ENCODE measurements around the gene NEIL1.
"Not testable (repeated sequence)": the region's sequence is repeated elsewhere in the genome, so short reads cannot be mapped to it uniquely, and the experiment has no call there.

NEIL1 gene

DNA sequence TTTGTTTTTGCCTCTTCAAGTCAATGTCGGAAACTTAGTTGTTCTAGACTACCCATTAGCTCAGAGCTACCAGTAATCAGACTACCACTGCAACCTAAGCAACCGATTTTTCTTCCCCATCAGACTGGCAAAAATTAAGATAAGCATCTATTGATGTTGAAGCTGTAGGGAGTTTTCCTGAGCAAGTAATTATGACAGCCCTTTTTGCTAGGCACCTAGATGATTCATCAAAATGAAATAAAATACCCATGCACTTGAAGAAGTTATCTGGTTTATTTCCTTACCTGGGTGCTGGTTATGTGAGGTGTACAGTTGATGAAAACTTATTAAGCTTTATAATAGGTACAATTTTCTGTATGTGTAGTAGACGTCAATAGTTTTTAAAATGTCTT, 11.5 kb upstream of the NEIL1 start:
- DNase-seq: no peak

DNA sequence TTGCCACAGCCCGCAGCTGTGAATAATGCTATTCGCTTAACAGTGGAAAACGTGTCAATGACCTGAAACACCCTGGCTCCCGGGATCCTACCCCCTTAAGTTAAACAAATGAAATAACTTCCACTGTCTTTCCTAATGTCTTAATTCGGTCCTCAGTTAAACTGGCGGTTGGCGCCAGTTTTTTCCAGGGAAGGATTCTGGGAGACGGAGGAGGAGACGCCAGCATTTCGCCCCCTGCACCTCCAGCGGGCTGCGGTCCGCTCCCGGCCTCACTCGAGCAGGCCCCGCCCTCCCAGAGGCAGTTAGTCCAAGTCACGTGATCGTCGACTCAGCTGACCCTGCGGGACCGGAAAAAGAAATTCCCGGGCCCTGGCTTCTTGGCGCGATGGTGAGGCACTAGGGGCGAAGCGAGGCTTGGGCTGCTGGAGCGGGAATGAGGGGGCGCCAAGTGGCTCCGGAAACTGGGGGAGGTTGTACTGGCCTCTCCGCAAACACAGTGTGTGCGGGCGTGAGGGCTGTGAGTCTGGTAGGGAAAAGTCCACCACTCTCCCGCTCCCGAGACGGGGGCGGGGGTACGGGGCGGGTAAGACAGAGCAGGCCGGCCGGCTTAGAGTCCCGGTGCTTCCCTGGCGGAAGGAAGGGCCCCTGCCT, 11.0 kb upstream of the NEIL1 start, which contains the start of gene COMMD4:
TSS of gene COMMD4 (plus strand) at position 359 of the 651 bp plus-strand sequence. CDS start at position 386, 27 bp downstream.
- peak; percentile 64 for DNase-seq

DNA sequence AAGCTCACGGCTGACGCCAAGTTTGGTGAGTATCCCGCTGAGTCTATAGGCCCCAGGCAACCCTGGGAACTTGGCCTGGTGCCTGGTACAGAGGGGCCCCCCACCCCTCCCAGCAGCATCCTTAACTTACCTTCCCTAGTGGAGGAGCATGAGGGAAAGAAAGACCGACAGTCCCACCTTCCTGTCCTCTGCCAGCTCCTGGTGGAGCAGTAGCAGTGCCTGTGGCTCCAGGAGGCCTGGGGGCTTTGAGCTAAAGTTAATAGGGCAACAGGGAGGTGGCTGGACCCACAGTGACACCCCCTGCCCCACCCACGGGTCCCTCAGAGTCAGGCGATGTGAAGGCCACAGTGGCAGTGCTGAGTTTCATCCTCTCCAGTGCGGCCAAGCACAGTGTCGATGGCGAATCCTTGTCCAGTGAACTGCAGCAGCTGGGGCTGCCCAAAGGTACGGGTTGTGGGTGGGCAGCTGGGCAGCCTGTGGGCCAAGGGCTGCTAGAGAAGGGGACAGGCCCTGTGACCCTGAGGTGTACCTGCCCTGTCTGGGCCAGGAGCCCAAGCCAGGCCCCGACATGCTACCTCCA, 8.1 kb upstream of the NEIL1 start:
- no peak for DNase-seq

DNA sequence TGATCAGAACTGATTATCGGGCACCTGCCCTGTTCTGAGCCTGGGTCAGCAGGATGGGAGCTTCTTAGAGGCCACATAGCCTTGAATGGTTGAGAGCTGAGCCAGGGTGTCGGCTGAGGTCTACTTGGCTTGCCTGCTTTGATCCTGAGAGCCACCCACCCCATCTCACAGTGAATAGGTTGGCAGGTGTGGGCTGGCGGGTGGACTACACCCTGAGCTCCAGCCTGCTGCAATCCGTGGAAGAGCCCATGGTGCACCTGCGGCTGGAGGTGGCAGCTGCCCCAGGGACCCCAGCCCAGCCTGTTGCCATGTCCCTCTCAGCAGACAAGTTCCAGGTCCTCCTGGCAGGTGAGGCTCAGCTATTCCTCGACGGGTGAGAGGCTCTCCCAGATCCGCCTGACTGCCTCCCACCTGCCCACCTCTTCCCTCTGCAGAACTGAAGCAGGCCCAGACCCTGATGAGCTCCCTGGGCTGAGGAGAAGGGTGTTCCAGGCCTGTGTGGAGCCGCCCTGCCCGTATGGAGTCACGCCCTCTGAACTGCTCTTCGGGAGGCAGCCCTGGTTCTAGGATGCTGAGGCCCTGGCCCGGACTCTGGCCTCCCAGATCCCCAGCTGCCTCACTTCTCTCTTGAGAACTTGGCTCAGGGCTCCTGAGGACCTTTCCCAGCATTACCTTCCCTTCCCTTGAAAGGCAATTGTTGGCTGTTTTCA, 7.2 kb upstream of the NEIL1 start:
- no peak for DNase-seq

DNA sequence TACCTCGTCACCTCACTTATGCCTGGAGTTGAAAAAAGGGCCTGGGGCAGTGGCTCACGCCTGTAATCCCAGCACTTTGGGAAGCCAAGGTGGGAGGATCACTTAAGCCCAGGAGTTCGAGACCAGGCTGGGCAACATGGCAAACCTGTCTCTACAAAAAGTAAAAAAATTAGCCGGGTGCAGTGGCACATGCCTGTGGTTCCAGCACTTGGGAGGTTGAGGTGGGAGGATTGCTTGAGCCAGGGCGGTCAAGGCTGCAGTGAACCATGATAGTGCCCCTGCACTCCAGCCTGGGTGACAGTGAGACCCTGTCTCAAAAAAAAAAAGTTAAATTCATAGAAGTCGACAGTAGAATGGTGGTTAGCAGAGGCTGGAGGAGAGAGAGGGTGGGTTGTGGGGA, 4.6 kb upstream of the NEIL1 start:
- DNase-seq: no peak

DNA sequence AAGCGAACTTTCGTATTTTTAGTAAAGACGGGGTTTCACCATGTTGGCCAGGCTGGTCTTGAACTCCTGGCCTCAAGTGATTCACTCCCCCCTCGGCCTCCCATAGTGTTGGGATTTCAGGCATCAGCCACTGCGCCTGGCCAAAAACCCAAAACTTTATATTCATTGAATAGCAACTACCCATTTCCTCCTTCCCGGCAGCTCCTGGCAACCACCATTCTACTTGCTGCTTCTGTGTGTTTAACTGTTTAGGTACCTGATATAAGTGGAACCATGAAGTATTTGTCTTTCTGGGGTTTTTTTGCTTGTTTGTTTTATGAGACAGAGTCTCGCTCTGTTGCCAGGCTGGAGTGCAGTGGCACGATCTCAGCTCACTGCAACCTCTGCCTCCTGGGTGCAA, 2.9 kb upstream of the NEIL1 start:
- not testable (repeated sequence) for DNase-seq

DNA sequence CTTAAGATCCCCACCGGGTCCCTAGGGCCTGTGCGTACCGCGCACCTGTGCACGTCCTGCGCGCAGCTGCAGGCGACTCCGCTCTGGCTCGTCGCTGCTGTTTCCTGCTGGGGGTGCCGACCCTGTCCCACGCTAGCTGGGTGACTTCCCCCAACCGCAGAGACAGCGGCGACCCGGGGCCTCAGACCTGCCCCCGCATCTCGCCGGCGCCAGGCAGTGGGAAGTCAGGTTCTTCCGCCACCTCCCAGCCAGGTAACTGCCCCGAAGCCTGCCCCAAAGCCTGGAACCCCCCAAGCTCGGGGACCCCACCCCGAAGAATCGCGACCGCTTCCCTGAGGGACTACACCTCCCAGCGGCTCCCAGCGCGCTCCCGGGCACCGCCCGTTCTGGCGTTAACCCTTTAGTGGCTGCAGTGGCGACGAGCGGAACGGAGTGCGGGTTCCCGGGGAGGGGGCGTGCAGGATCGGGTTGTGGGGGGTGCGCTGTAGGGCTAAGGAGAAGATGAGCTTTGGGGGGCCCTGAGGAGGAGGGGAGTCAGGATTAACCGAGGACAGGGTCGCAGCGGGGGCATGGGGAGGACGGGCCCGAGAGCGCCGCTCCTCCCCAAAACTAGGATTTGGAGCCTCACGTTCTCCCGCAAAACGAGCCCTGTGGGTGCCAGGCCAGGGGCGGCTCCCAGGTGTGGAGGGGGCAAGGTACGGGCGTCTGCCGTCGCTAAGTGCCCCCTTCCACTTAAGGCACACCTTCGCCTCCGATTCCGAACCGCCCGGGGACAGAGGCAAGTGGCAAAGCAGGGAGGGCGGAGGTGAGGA, 589 bp downstream of the NEIL1 start:
- peak; percentile 66 for DNase-seq

DNA sequence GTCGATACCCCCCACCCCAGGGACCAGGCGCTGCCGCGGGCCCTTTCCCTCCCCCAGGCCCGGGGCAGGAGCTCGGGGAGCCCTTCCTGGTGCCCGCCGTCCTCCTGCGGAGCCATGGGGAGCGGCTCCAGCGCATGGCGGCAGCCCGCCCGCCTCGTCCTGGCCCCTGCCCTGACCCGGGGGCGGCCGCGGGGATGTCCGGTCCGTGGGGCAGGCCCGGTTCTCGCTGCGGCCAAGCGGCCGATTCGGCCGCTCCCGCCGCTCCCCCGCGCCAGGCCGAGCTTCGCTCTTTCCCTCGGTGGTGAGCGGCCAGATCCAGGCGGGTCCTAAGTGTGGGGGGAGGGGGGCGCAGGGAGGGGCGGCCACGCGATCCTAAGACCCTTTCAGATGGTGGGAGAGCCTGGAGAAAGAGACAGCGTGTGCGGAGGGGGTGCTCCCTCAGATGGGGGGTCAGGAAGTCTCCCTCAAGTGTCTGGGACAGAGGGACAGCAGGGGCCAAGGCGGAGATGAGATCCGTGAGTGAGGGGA, 1.3 kb downstream of the NEIL1 start:
- no peak for DNase-seq

DNA sequence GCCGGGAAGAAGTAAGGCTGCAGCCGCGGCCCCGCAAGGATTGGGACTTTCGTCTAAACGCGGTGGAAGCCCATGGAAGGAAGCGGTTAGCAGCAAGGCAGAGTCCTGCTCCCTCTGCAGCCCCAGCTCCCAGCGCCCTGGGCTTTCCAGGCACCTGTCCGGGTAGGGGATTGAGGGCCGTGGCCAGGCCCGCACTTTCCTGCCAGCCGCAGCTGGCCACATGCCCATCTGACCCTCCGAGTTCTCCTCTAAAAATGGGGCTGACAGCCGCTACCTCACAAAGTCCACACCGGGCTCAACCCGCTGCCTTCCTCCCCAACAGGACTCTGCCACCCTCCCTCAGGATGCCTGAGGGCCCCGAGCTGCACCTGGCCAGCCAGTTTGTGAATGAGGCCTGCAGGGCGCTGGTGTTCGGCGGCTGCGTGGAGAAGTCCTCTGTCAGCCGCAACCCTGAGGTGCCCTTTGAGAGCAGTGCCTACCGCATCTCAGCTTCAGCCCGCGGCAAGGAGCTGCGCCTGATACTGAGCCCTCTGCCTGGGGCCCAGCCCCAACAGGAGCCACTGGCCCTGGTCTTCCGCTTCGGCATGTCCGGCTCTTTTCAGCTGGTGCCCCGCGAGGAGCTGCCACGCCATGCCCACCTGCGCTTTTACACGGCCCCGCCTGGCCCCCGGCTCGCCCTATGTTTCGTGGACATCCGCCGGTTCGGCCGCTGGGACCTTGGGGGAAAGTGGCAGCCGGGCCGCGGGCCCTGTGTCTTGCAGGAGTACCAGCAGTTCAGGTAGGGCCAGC, 1.9 kb downstream of the NEIL1 start:
- DNase-seq: no peak

DNA sequence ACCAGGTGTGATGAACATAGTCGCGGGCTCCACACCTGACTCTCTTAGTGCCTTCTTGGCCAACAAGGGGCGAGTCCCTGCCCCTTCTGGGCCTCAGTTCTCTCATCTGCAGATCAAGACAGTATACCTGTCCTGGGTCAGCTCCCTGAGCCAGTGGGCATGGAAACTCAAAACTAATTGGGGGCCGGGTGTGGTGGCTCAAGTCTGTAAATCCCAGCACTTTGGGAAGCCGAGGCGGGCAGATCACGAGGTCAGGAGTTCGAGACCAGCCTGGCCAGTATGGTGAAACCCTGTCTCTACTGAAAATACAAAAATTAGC, 2.5 kb downstream of the NEIL1 start:
- not testable (repeated sequence) for DNase-seq

DNA sequence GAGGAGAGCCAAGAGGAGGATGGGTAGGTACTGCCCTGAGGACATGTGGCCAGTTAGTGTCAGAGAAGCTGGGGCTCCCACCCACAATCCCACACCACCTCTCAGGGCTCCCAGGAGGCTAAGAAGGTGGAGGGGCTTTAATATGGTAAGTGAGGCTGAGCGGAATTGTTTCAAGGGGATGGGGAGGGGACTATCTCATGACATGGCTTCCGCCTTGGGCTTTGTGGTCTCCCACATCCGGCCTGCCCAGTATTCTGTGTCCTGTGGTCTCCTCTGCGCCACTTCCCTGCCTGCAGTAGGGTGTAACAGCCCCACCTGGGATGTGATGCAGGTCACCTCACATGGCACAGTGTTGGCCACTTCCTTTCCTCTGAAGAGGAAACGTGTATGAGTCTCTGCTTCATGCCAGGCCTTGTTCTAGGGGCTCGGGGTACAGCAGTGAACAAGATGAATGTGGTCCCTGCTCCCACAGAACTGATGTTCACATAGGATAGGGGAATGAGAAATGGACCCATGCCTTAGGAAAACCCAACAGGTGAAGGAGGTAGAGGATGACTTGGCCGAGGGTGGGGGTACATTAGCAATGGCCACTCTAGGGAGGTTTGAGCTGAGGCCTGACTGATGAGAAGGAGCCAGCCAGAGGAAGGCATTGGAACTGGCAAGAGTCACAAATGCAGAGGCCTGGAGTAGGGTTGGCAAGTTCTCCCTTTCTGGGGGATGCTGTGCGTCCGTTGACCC, 3.2 kb downstream of the NEIL1 start:
- peak; percentile 61 for DNase-seq

DNA sequence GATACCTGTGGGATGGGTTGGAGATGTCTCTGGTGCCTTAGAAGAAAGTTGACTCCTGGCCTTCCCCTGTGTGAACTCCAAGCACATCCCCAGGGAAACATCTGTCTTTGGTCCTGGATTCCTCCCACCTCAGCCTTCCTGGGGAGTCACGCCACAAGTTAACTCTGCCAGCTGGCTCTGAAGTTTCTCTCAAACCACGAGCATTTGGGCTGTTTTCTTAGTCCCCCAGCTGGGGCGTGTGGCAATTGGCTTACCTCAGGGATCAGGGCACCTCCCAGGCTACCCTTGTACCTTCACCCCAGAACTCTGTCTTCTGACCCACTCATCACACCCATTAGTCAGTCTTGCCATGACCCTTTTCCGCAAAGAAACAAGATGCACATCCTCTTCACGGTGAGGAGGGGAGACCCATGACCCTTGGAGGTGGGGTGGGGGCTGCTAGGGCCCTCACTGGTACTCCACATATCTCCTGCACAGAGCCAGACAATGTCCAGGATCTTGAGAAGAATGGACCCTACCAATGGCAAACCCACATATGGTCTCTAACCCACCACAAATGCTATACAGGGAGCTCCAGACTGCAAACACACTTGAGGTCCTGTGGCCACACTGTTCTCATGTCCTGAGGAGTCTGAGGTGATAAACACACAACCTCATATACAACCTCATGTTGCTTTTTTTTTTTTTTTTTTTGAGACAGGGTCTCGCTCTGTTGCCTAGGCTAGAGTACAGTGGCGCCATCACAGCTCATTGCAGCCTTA, 3.9 kb downstream of the NEIL1 start:
- no peak for DNase-seq

DNA sequence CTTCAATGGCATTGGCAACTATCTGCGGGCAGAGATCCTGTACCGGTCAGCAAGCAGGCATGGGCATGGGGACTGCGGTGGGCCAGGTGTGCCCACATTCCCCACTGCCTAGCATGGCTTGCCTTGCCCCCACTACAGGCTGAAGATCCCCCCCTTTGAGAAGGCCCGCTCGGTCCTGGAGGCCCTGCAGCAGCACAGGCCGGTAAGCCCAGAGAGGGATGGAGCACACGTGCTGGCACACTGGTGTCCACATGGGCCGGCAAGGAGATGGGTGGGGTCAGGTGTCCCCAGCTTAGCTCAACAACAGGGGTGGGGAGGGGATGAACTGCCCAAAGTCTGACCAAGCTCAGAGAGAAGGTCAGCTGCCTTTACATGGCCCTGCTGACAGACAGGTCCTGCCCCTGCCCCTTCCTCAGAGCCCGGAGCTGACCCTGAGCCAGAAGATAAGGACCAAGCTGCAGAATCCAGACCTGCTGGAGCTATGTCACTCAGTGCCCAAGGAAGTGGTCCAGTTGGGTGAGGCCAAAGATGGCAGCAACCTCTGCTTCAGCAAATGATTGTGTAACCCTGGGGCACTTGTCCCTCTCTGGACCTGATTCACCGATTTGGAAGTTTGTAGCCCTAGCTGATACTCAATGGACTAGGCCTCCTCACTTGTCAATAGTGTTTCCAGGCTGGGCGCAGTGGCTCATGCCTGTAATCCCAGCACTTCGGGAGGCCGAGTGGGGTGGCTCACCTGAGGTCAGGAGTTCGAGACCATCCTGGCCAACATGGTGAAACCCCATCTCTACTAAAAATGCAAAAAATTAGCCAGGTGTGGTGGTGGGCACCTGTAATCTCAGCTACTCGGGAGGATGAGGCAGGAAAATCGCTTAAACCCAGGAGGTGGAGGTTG, 5.6 kb downstream of the NEIL1 start:
- DNase-seq: no peak

DNA sequence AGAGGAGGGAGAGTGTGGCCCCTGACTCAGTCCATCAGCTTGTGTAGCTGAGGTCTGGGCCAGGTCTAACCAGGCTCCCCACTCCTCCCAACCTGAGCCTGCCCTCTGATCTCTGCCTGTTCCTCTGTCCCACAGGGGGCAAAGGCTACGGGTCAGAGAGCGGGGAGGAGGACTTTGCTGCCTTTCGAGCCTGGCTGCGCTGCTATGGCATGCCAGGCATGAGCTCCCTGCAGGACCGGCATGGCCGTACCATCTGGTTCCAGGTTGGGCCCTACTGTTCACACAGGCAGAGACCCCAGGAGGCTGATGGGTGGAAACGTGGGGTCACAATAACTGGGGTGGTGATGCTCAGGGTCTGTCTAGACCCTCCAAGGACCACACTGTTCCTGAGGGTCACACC, 6.8 kb downstream of the NEIL1 start:
- DNase-seq: no peak

DNA sequence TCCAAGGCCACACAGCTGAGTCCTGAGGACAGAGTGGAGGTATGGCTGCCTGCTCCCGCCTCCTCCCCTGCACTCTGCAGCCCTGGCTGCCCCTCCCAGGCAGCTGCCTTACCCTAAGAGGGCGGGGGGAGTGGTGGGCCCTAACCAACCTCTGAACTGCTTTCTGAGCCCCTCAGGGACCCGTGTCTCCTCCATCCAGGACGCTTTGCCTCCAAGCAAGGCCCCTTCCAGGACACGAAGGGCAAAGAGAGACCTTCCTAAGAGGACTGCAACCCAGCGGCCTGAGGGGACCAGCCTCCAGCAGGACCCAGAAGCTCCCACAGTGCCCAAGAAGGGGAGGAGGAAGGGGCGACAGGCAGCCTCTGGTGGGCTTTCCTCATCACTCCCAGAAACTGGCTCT, 7.6 kb downstream of the NEIL1 start:
- no peak for DNase-seq

DNA sequence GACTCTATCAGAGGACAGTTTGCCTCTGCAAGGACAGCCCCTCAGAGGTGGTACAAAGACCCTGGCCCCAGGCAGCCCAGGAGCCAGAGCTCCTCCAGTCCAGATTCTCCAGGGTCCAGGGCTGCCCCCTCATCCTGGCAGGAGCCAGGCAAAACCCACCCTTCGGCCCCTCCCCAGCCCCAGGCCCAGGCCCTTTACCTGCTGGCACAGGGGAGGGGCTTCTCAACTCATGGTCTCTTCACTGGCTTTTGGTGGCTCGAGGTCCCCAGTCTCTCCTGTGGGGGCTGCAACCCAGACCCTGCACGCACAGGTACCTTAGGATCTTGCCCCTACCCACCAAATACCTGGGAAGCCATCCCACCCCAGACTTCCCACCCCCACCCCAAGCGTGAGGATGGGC, 8.5 kb downstream of the NEIL1 start:
- no peak for DNase-seq

DNA sequence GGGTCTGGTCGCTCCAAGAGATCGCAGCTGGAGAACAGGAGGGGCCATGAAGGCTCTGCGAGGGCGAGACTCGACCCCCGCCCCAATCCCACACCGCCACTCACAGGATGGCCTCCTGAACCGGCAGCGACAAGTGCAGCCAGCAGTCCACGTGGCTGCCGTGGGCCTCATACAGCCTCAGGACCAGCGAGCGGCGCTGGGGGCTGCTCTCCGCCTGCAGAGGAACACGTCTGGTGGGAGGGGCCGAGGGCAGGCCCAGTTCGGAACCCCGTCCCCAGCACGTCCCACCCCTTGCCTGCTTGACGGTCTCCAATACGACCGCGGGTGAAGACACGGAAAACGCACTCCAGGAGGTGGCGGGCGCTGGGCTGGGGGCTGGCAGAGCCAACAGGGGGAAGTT, 9.2 kb downstream of the NEIL1 start:
- DNase-seq: no peak

DNA sequence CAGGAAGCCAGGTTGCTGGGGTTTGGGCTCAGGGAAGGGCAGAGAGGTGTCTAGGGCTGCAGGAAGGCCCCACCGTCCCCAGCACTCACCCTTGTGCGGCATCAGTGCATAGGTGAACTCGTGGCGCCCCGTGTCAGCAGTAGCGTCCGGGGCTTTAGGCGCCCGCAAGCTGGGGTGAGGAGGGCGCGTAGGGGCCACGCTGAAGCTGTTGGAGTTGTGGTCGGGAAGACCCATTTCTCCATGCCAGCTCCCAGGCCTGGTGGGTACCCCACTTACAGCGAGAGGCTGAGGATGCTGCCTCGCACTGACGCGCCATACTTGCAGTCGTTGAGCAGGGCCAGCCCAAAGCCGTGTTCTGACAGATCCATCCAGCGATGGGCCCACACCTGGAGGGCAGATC, 9.7 kb downstream of the NEIL1 start:
- DNase-seq: no peak

DNA sequence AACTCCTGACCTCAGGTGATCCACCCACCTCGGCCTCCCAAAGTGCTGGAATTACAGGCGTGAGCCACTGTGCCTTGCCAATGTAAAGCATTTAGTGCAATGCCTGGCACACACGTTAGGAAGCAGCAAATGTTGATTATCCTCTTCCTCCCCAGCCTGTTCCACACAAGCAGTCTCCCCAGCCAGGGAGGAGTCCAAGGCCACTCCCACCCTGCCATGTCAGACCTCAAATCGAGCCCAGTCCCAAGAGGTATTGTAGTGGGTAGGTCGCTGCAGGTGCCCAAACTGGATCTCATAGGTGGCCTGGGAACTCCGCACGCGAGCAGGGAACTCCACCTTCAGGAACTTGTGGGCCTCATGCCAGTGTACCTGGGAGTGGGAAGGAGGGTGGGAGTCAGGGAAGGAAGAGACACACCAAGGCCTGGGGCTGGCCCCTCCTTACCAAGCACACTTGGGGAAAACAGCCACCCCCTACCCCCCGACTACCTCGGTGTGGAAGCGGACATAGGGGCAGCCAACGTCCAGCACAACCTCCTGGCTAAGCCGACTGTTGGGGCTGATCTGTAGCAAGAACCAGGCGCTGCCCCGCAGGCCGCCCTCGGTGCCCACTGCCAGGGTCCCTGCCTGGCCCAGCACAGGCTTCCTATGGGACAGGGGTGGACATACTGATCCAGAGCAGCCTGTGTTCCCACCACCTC, 11.3 kb downstream of the NEIL1 start:
- DNase-seq: no peak

Measured in activated T-cell treated with anti-CD3 and anti-CD28 coated beads, Interleukin-2, amount 50 U/mL, for 1 hour (primary cell).